Measurements from ENCODE around the gene FAM204A. TPM values are rescaled to one million over a fixed set of nuclear protein-coding genes. Genes with fewer than 3 reads are reported as not detected.

The FAM204A gene
- polyA plus RNA-seq, 3 donors: 24.6 to 191 (median 139) TPM

DNA sequence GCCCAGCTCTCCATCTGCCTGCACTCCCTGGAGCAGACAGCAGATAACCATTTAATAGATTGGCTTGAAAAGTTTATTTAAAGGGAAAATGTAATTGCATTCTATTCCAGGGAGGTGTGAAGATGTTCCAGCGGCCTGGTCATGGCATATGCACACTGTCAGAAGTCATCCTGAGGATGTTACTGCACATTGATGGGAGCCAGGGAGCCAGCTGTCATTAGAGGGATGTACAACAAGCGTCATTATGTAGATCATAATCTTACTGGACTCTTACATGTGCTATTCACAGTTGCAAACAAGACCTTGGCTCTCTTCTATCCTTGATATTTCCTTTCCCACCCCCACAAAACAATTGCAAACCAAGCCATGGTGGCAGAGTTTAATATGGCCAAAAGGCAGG is 65.4 kb downstream of the FAM204A start:
- intact Hi-C loops (cut with micrococcal nuclease): no loop called here
- Histone ChIP-seq H3K27ac (ENCODE audit: low read depth in 1 of 2, low read length in 2 of 2) (no peak overlapping the region), H3K9me3 (replicated peaks in 1 of 2; ENCODE audit: control insufficient read depth in 1 of 2, insufficient read depth in 1 of 2, low read length in 2 of 2) (peaks cover 10 to 13% of the 10 kb centered on the region in 2 donors), H3K4me1 (ENCODE audit: control insufficient read depth in 1 of 2, insufficient read depth in 2 of 2, low read length in 2 of 2) (no peaks in the 10 kb centered on the region), H3K4me3 (replicated peaks in 1 of 3; ENCODE audit: low read depth in 2 of 3, low read length in 3 of 3) (no peak overlapping the region), H2AFZ (ENCODE audit: insufficient read depth, low read depth, low read length, poor library complexity, severe bottlenecking) (no peak overlapping the region), H3K4me2 (replicated peaks; ENCODE audit: extremely low read depth, low read length, poor library complexity, severe bottlenecking) (no peak overlapping the region), H3K79me2 (ENCODE audit: insufficient read depth, low read length) (no peaks in the 10 kb centered on the region), H3K36me3 (replicated peaks in 1 of 2; ENCODE audit: control insufficient read depth in 1 of 2, insufficient read depth in 2 of 2, low read length in 2 of 2) (no peaks in the 10 kb centered on the region), H3K27me3 (ENCODE audit: control insufficient read depth in 2 of 2, insufficient read depth in 2 of 2, low read length in 2 of 2) (peaks cover 10 to 14% of the 10 kb centered on the region in 2 donors), H4K20me1 (ENCODE audit: insufficient read depth, low read length) (no peaks in the 10 kb centered on the region), H3K9ac (ENCODE audit: insufficient read depth, low read length, poor library complexity, severe bottlenecking) (no peak overlapping the region)
- WGBS (ENCODE audit: insufficient coverage): 75% methylated on average over 1 of the region's 2 CpGs
- peaks cover 7 to 21% (median 14%) of the 10 kb centered on the region in 7 donors for H3K9me3 Mint-ChIP-seq
- peaks cover 12 to 22% (median 19%) of the 10 kb centered on the region in 3 donors for H3K27me3 Mint-ChIP-seq (ENCODE audit: low read depth in 3 of 3)
- DNase-seq: no peak
- no peaks in the 10 kb centered on the region for H3K36me3 Mint-ChIP-seq
- H3K4me3 Mint-ChIP-seq: no peak overlapping the region
- no peak for TF ChIP-seq CTCF (IDR thresholded peaks at IDR 0.05)
- H3K27ac Mint-ChIP-seq: no peak overlapping the region
- no peaks in the 10 kb centered on the region for H3K4me1 Mint-ChIP-seq

- no peak for DNase-seq
- intact Hi-C loops (cut with micrococcal nuclease): no loop called here
Measured at GRCh38 chr10:118276204-118276603, 65.9 kb downstream of the FAM204A start.

More at GRCh38 chr10:118276204-118276603, 65.9 kb downstream of the FAM204A start:
- Histone ChIP-seq H3K27me3 (ENCODE audit: control insufficient read depth in 2 of 2, insufficient read depth in 2 of 2, low read length in 2 of 2) (peaks cover 14 to 18% of the 10 kb centered on the region in 2 donors), H3K4me3 (replicated peaks in 1 of 3; ENCODE audit: low read depth in 2 of 3, low read length in 3 of 3) (no peak overlapping the region), H3K9me3 (replicated peaks in 1 of 2; ENCODE audit: control insufficient read depth in 1 of 2, insufficient read depth in 1 of 2, low read length in 2 of 2) (peaks cover 10 to 13% of the 10 kb centered on the region in 2 donors), H3K9ac (ENCODE audit: insufficient read depth, low read length, poor library complexity, severe bottlenecking) (no peak overlapping the region), H3K79me2 (ENCODE audit: insufficient read depth, low read length) (no peaks in the 10 kb centered on the region), H3K27ac (ENCODE audit: low read depth in 1 of 2, low read length in 2 of 2) (no peak overlapping the region), H3K4me2 (replicated peaks; ENCODE audit: extremely low read depth, low read length, poor library complexity, severe bottlenecking) (no peak overlapping the region), H4K20me1 (ENCODE audit: insufficient read depth, low read length) (no peaks in the 10 kb centered on the region), H3K36me3 (replicated peaks in 1 of 2; ENCODE audit: control insufficient read depth in 1 of 2, insufficient read depth in 2 of 2, low read length in 2 of 2) (no peaks in the 10 kb centered on the region), H3K4me1 (ENCODE audit: control insufficient read depth in 1 of 2, insufficient read depth in 2 of 2, low read length in 2 of 2) (no peaks in the 10 kb centered on the region), H2AFZ (ENCODE audit: insufficient read depth, low read depth, low read length, poor library complexity, severe bottlenecking) (no peak overlapping the region)
- Mint-ChIP-seq H3K36me3 (no peaks in the 10 kb centered on the region), H3K27me3 (ENCODE audit: low read depth in 3 of 3) (peaks cover 17 to 27% (median 19%) of the 10 kb centered on the region in 3 donors), H3K27ac (peak overlapping the region in 1 of 7 donors; percentile 51), H3K4me1 (no peaks in the 10 kb centered on the region), H3K9me3 (peaks cover 7 to 21% (median 14%) of the 10 kb centered on the region in 7 donors), H3K4me3 (no peak overlapping the region)
- no peak for TF ChIP-seq CTCF (IDR thresholded peaks at IDR 0.05)

Data from CD14-positive monocyte (primary cell).